Fibroblast of skin of left biceps (primary cell): Measurements from ENCODE around the gene VPS52.

ENCODE experiments used
- DNase-seq, 2 experiments: peaks; one replicate each; pipeline ENCODE4 v3.0.0-alpha.2; 2013; ENCODE audit warnings: low read depth in 2 of 2

VPS52 gene

GRCh38 chr6:33271468-33272274, at the start of gene VPS52, which contains the start of gene RPS18:
VPS52 (minus strand) TSS chr6:33271876; CDS start chr6:33271675, 201 bp downstream.
RPS18 (plus strand) TSS chr6:33272075; CDS start chr6:33272120, 45 bp downstream.
- DNase-seq: peak; percentile 98

DNA sequence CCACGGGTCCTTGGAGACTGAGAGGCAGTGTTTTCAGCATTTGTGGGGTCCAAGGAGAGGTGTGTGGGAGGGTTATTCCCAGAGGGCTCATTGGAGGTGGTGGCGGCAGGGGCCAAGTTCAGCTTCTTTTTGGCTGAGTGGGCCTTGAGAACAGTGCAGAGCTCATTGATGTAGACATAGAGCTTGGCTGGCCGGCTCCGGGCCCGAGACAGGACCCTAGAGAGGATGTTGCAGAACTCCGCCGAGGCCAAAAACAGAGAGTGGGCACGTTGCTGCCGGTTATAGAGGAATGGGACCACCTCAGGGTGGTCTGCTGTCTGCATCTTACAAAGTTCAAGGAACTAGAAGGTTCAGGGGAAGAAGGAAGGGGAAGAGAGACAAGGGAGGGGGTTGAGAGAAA, 49.6 kb upstream of the VPS52 start:
- DNase-seq: no peak

DNA sequence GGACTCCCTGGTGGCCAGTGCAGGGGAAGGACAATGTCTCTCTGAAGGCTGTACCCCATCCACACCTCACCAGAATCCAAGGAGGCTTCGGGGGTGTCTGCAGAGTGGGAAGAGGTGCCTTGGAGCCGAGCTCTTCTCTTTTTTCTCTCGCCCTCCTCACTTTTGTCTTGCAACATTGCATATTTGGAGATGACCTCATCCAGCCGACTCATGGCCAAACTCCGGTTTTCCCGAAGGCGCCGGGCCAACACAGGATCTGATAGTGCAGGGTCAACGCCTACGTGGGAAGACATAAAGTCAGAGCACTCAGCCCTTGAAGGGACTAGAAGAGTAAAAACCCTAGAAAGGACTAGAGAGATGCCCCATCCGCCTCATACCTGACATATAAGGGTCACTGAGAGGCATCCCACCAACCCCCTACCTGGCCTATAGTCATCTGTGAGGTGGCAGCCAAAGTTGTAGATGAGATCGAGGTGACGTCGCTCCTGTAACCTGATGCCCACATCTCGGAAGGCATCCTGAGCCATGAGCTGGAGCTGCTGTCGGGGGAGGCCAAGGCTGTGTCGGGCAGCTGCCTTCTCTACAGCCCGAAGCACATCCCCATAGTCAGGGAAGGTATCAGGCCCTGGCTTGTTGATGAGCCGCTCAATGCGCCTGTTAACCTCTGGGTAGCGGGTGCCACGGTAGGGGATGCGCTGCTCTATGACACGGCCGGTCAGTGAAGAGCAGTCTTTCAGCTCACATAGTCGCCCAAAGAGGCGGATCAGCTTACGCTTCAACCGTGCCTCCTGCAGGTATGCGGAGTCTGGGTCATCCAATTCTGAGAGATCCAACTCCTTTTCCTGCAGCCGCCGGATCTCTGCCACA, 48.9 kb upstream of the VPS52 start:
- no peak for DNase-seq

DNA sequence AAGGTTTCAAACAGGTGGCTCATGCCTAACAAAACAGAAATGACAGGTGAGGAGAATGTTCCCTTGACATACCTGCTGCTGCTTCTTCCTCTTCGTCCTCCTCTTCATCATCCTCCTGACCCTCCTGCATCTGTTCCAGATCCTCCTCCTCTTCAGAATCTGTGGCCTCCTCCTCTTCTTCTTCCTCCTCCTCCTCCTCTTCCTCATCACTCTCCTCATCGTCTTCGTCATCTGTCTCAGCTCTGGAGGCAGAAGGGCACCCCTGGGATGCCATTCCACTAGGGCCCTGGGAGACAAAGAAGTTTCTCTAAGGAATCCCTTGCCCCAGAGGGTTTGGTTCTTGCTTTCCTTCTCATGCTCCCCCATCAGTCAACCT, 48.3 kb upstream of the VPS52 start:
- DNase-seq: no peak

DNA sequence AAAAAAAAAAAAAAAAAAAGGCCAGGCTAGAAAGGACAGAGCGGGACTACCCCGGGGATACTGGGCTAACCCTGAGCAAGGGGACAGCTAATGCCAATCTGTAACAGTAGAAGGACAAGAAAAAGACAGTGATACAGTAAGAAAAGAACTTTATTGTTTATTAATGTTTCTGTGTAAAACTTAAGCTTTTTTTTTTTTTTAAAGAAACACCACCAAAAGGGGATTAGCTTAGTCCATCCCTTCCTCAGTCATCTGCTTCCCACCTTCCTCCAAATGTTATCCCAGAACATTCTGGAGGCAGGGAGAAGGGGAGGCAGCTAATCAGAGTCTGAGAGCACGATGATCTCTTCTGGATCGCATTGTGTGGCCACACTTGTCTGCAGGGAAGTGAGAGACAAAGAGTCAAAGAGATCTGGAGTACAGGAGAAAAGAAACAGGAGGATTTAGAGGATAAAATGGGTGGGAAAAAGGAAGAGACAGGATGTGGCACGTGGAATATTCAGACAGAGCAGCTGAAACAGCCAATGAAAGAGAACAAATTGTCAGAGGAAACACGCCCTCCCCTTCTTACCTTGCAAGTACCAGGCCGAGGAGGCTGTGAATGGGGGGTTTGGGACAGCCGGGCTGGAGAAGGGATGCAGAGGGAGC, 46.9 kb upstream of the VPS52 start:
- no peak for DNase-seq

DNA sequence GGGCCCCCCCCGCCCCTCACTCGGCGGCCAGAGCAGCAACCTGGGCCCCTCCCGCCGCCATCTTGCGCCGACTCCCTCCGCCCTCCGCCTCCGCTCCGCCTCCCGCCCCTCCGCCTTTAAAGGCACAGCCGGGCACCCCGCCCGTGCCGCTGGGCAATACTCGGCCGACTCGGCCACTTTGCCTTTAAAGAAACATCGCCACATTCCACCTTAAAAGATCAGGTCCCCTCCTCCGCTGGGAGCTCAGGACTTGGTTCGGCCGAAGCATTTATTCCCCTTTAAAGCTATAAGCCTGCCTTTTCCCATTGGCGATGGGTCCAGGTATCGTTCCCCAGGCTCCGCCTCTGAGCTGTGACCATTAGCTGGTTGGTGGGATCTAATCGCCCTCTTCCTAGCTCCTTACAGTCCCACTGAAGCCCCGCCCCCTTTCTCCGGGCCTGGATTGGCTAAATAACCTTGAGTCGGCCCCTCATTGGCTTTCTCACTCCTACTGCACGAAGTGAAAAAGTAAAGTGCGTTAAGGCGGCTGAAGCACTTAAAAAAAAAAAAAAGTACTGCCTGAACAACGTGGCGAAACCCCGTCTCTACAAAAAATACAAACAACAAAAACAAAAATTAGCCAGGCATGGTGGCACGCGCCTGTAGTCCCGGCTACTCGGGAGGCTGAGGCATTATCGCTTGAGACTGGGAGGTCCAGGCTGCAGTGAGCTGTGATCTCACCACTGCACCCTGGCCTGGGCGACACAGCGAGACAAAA, 46.2 kb upstream of the VPS52 start, which contains the start of gene ZBTB22:
Gene ZBTB22 (minus strand): TSS at position 76 of the 757 bp plus-strand sequence. CDS start 828 bp downstream, outside the sequence.
- peak; percentile 97 to 98 for DNase-seq

DNA sequence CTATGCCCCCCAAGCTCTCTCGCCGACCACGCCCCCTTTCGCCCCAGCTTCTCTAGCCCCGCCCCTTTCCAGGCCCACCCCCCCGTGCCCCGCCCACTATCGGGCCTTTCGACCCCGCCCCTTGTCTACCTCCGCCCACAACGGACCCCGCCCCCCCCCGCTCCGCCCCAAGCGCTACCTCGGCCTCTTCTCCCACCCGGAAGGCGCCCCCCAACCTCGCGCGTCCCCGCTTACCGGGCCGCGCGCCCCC, 45.7 kb upstream of the VPS52 start:
- DNase-seq: no peak

DNA sequence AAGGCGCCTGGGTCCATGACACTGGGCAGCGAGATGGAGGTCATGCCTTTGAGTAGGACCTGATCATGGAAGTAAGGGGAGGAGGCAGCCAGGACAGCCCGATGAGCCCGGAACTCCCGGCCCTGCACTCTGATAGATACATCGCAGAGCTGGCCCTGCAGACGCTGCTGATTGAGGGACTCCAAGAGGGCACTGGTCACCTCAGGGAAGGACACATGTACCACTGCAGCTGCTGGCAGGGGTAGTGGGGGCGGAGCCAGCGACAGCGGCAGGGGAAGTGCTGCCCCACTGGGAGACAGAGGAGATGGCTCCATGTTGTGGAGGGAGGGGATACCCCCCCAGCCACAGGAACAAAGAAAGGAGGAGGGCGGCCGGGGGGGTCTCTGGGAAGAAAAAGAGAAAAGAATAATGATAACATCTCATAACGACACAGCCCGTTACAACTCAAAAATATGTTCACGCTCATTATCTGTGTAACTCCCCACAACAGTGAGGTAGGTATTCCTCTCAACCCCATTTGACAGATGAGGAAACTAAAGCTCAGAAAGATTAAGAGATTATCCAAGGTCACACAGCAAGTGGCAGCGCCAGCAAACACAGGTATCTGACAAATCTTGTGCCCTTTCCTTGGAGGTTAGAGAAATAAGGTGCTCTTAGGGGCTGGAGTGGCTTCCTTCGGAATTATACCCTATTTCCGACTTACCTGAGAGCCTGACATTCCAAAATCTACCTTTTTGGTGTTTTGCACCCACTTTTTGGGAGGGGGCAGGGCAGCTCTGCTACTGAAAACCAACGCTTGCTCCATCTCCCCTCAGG, 45.1 kb upstream of the VPS52 start:
- no peak for DNase-seq

GRCh38 chr6:33315793-33316602, 44.3 kb upstream of the VPS52 start:
- no peak for DNase-seq

GRCh38 chr6:33314943-33315792, 43.5 kb upstream of the VPS52 start:
- no peak for DNase-seq

- DNase-seq: no peak
Observed at GRCh38 chr6:33314515-33314942, 42.9 kb upstream of the VPS52 start.

GRCh38 chr6:33313709-33314514, 42.2 kb upstream of the VPS52 start, which contains the start of gene TAPBP:
TAPBP (minus strand) TSS chr6:33314078; CDS start chr6:33314041, 37 bp downstream.
- DNase-seq: no peak

DNA sequence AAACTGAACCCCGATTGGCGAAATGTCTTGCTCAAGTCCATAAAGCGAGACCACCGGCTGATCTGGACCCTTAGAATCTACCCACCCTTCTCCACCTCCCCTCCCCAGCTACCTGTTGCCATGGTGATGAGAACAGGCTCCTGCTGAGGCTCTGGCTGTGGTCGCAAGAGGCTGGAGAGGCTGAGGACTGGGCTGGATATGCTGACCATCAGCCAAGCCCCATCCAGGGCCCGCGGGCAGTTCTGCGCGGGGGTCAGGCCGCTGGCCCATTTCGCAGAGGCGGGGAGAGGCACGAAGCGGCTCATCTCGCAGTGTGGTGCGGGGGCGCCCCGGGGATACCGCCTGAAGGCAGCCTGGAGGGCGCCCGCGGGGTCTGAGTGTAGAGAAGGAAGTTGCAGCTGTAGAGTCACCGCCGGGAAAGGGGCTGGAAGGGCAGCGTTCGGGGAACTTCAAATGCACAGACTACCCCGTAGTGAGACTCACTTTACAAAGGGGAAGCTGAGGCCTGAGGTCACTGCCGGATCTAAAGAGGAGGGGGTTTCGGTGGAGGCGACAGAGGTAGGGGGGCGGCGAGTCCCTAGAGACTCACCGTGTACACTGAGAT, 41.5 kb upstream of the VPS52 start:
- DNase-seq: no peak

GRCh38 chr6:33312361-33313104, 40.9 kb upstream of the VPS52 start:
- no peak for DNase-seq

DNA sequence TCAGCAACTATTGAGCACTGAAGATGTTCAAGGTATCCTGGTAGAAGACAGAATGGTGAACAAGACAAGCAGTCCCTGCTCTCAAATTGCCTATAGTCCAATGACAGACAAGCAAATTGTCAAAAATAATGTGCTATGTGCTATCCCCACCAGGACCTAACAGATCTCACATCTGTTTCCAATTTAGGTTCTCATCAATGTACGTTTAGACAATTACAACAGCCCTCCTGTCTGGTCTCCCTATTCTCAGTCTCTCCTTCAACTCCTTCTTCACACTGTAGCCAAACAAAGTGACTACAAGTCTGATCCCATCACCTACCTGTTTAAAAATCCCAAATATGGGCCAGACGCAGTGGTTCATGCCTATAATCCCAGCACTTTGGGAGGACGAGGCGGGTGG, 34.7 kb upstream of the VPS52 start:
- DNase-seq: no peak

- no peak for DNase-seq
Observed at GRCh38 chr6:33305052-33305451, 33.4 kb upstream of the VPS52 start.

DNA sequence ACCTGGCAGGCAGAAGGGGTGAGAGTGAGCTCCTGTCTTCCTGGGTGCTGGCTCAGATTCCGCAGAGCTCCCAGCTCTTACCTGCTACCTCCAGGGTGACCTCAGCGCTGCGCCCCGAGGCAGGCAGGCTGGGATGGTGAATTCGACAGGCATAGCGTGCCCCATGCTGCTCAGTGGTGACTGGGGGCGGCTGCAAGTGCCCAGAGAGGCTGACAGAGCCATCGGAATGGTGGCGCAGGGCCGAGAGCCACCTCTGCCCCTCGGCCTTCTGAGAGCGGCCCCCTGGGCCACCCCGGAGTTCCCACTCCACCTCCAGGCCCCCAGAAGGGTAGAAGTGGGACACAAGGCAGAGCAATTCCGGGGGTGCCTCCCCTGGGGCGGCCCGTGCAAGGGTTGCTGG, 32.5 kb upstream of the VPS52 start:
- DNase-seq: no peak
